Suppressor macrophage treated with lipopolysaccharide for 4 hours (primary cell): Measurements from ENCODE around the gene IL15.
"Not testable (repeated sequence)": the region's sequence is repeated elsewhere in the genome, so short reads cannot be mapped to it uniquely, and the experiment has no call there.

Experiments
- DNase-seq: peaks from one replicate; pipeline ENCODE4 v3.0.0-alpha.2; 2020

The IL15 gene

GRCh38 chr4:141636082-141636770 lies at the start of gene IL15:
Gene IL15 (plus strand): TSS chr4:141636583. CDS start chr4:141719465, 82,882 bp downstream.
- peak; percentile 92 for DNase-seq

GRCh38 chr4:141587897-141588296 lies 48.5 kb upstream of the IL15 start:
- no peak for DNase-seq

- no peak for DNase-seq
Measured at GRCh38 chr4:141595531-141595930, 40.9 kb upstream of the IL15 start.

- peak; percentile 1 for DNase-seq
Measured at GRCh38 chr4:141599853-141600252, 36.5 kb upstream of the IL15 start.

GRCh38 chr4:141604683-141605082 lies 31.7 kb upstream of the IL15 start:
- DNase-seq: not testable (repeated sequence)

GRCh38 chr4:141605425-141605856 lies 30.9 kb upstream of the IL15 start:
- no peak for DNase-seq

GRCh38 chr4:141609243-141609642 lies 27.1 kb upstream of the IL15 start:
- DNase-seq: no peak

GRCh38 chr4:141610365-141610764 lies 26.0 kb upstream of the IL15 start:
- no peak for DNase-seq

GRCh38 chr4:141614878-141615586 lies 21.4 kb upstream of the IL15 start:
- no peak for DNase-seq

GRCh38 chr4:141615587-141615918 lies 20.8 kb upstream of the IL15 start:
- not testable (repeated sequence) for DNase-seq

GRCh38 chr4:141620715-141621114 lies 15.7 kb upstream of the IL15 start:
- DNase-seq: no peak

GRCh38 chr4:141625023-141625422 lies 11.4 kb upstream of the IL15 start:
- no peak for DNase-seq

- peak; percentile 14 for DNase-seq
Measured at GRCh38 chr4:141630854-141631253, 5.5 kb upstream of the IL15 start.

- peak; percentile 81 for DNase-seq
Measured at GRCh38 chr4:141635736-141636081, 674 bp upstream of the IL15 start.

GRCh38 chr4:141636771-141637460 lies 533 bp downstream of the IL15 start:
- no peak for DNase-seq

GRCh38 chr4:141637565-141637964 lies 1.2 kb downstream of the IL15 start:
- DNase-seq: peak; percentile 55

- DNase-seq: peak; percentile 63
Measured at GRCh38 chr4:141638230-141638629, 1.8 kb downstream of the IL15 start.

GRCh38 chr4:141640696-141641095 lies 4.3 kb downstream of the IL15 start:
- peak; percentile 74 for DNase-seq

GRCh38 chr4:141642063-141642462 lies 5.7 kb downstream of the IL15 start:
- DNase-seq: peak; percentile 60

- DNase-seq: peak; percentile 34
Measured at GRCh38 chr4:141642711-141643110, 6.3 kb downstream of the IL15 start.

GRCh38 chr4:141643557-141643956 lies 7.2 kb downstream of the IL15 start:
- peak; percentile 86 for DNase-seq

GRCh38 chr4:141645611-141646340 lies 9.4 kb downstream of the IL15 start:
- DNase-seq: peak; percentile 86

- DNase-seq: no peak
Measured at GRCh38 chr4:141646969-141647368, 10.6 kb downstream of the IL15 start.
